Inferior parietal cortex (tissue), 1 donor: Measurements from ENCODE around the gene INO80.

Experiments used
- DNase-seq: peaks from one replicate; pipeline ENCODE4 v3.0.0-alpha.2; 2016; ENCODE audit errors: extremely low spot score

Gene INO80

GRCh38 chr15:40944510-40945296 is 171.4 kb downstream of the INO80 start:
- DNase-seq = no peak

GRCh38 chr15:40943764-40944365 is 172.2 kb downstream of the INO80 start:
- no peak for DNase-seq

GRCh38 chr15:40942878-40943277 is 173.2 kb downstream of the INO80 start:
- no peak for DNase-seq

- DNase-seq = no peak
Measured at GRCh38 chr15:40942337-40942854, 173.7 kb downstream of the INO80 start.

- peak; percentile 57 for DNase-seq
Measured at GRCh38 chr15:40941528-40942336, 174.3 kb downstream of the INO80 start.

GRCh38 chr15:40941068-40941527 is 175.0 kb downstream of the INO80 start:
- DNase-seq = no peak

GRCh38 chr15:40940296-40940801 is 175.7 kb downstream of the INO80 start:
- no peak for DNase-seq

- DNase-seq = no peak
Measured at GRCh38 chr15:40938536-40938870, 177.6 kb downstream of the INO80 start.

GRCh38 chr15:40937762-40938535 is 178.1 kb downstream of the INO80 start:
- DNase-seq = no peak

GRCh38 chr15:40936709-40937666 is 179.1 kb downstream of the INO80 start:
- no peak for DNase-seq

- DNase-seq = no peak
Measured at GRCh38 chr15:40936234-40936708, 179.8 kb downstream of the INO80 start.

GRCh38 chr15:40934457-40934856 is 181.6 kb downstream of the INO80 start:
- no peak for DNase-seq

GRCh38 chr15:40933517-40933902 is 182.6 kb downstream of the INO80 start:
- no peak for DNase-seq

GRCh38 chr15:40932649-40933516 is 183.2 kb downstream of the INO80 start:
- DNase-seq = no peak

- DNase-seq = no peak
Measured at GRCh38 chr15:40932156-40932555, 183.9 kb downstream of the INO80 start.

- no peak for DNase-seq
Measured at GRCh38 chr15:40931300-40932142, 184.6 kb downstream of the INO80 start.

- DNase-seq = no peak
Measured at GRCh38 chr15:40930430-40931299, 185.4 kb downstream of the INO80 start.
